HepG2 (cell line): ENCODE data around the gene DDN. TPM values are rescaled to one million over a fixed set of nuclear protein-coding genes. Genes with fewer than 3 reads are reported as not detected.
A peak's percentile ranks its signal among the peaks of the same experiment; 100 is the strongest.

Experiments
- CHD4 ChIP-seq: fragments of 200-600 bp; sonication (generic); IDR thresholded peaks from 2 replicates; pipeline ENCODE4 v1.7.0; 2017; ENCODE audit warnings: mild to moderate bottlenecking, low read length, borderline replicate concordance
- GABPB1 ChIP-seq: IDR thresholded peaks from 2 replicates; pipeline ENCODE4 v1.6.1; 2016; ENCODE audit warnings: mild to moderate bottlenecking, missing genetic modification reagents, moderate library complexity, missing compliant biosample characterization
- GLI4 ChIP-seq: sonication (generic); formaldehyde crosslinking; IDR thresholded peaks from 2 replicates; pipeline ENCODE4 v1.5.1; 2020; ENCODE audit warnings: missing genetic modification reagents, mild to moderate bottlenecking, moderate library complexity, borderline replicate concordance
- KLF15 ChIP-seq: sonication (generic); formaldehyde crosslinking; IDR thresholded peaks from 2 replicates; pipeline ENCODE4 v1.8.1; 2023; ENCODE audit warnings: borderline replicate concordance, mild to moderate bottlenecking, inconsistent platforms, missing genetic modification reagents, mixed read lengths
- MIXL1 ChIP-seq: IDR thresholded peaks from 2 replicates; pipeline ENCODE4 v1.6.1; 2016
- NAIF1 ChIP-seq: sonication (generic); formaldehyde crosslinking; IDR thresholded peaks from 2 replicates; pipeline ENCODE4 v1.5.0; 2020; ENCODE audit warnings: mild to moderate bottlenecking, missing genetic modification reagents, borderline replicate concordance
- PAWR ChIP-seq: sonication (generic); formaldehyde crosslinking; IDR thresholded peaks from 2 replicates; pipeline ENCODE4 v1.4.0; 2020; ENCODE audit warnings: missing genetic modification reagents, mild to moderate bottlenecking, borderline replicate concordance
- REST ChIP-seq, 2 experiments: IDR thresholded peaks; 2 replicates each; pipeline ENCODE4 v1.6.1; 2011 to 2012; ENCODE audit warnings: low read length in 2 of 2, borderline replicate concordance in 1 of 2, low read depth in 1 of 2, mild to moderate bottlenecking in 1 of 2, moderate library complexity in 1 of 2
- SIX1 ChIP-seq: sonication (generic); formaldehyde crosslinking; IDR thresholded peaks from 2 replicates; pipeline ENCODE4 v1.4.0; 2020; ENCODE audit warnings: missing genetic modification reagents, borderline replicate concordance
- SOX6 ChIP-seq, 2 experiments: fragments of 450-650 bp in 1 of 2; sonication (generic) in 1 of 2; formaldehyde crosslinking in 1 of 2; IDR thresholded peaks; 2 replicates each; pipeline versions ENCODE4 v1.4.0 to v1.6.1; 2017 to 2020; ENCODE audit warnings: antibody characterized with exemption in 1 of 2, mild to moderate bottlenecking in 1 of 2, missing genetic modification reagents in 1 of 2
- STAT6 ChIP-seq: sonication (generic); formaldehyde crosslinking; IDR thresholded peaks from 2 replicates; pipeline ENCODE4 v1.4.0; 2020; ENCODE audit warnings: missing genetic modification reagents, mild to moderate bottlenecking, borderline replicate concordance
- ZFP36 ChIP-seq: fragments of 150-350 bp; IDR thresholded peaks from 2 replicates; pipeline ENCODE4 v1.6.1; 2018; ENCODE audit warnings: borderline replicate concordance, low read length, low read depth; ENCODE audit not compliant: partially characterized antibody
- ZKSCAN1 ChIP-seq: fragments of 150-350 bp; IDR thresholded peaks from 2 replicates; pipeline ENCODE4 v1.6.1; 2014; ENCODE audit warnings: low read length
- ZNF232 ChIP-seq: sonication (generic); formaldehyde crosslinking; IDR thresholded peaks from 2 replicates; pipeline ENCODE4 v1.4.0; 2020; ENCODE audit warnings: missing genetic modification reagents, borderline replicate concordance
- ZNF512 ChIP-seq: sonication (generic); formaldehyde crosslinking; IDR thresholded peaks from 2 replicates; pipeline ENCODE4 v1.4.0; 2020; ENCODE audit warnings: mild to moderate bottlenecking, missing genetic modification reagents
- ZNF549 ChIP-seq: sonication (generic); formaldehyde crosslinking; IDR thresholded peaks from 2 replicates; pipeline ENCODE4 v1.5.0; 2020; ENCODE audit warnings: missing genetic modification reagents
- ZNF800 ChIP-seq: sonication (generic); formaldehyde crosslinking; IDR thresholded peaks from 2 replicates; pipeline ENCODE4 v1.4.0; 2020; ENCODE audit warnings: missing genetic modification reagents
- ZSCAN9 ChIP-seq: IDR thresholded peaks from 2 replicates; pipeline ENCODE4 v1.6.1; 2016; ENCODE audit warnings: borderline replicate concordance
- polyA plus RNA-seq, 8 experiments: library from polyadenylated mRNA; depleted of rRNA in 3 of 8; stranded (reverse) in 7 of 8; unstranded in 1 of 8; fragments of >200 nt; fragmentation: Illumina TruSeq in 4 of 8; extraction: Trizol in 4 of 8; gene quantifications; 2 replicates each; pipeline versions ENCODE4 v1.2.1 to v1.2.3, GENCODE V29; 2011 to 2016; ENCODE audit warnings: low read depth in 4 of 8, missing spikeins in 1 of 8, mixed read lengths in 1 of 8; ENCODE audit not compliant: insufficient read depth in 1 of 8
- total RNA-seq, 5 experiments: library from RNA; depleted of rRNA; stranded (reverse); fragments of >200 nt; fragmentation: Illumina TruSeq; extraction: Trizol; gene quantifications; 2 replicates each; pipeline ENCODE4 v1.2.3, GENCODE V29; 2016; ENCODE audit warnings: low read depth in 1 of 5

The DDN gene
- total and polyA plus RNA-seq, 2 of the 13 experiments (the other 11 are each of a cell fraction or from before 2014, with no cell fraction given) = 0.24 to 0.53 TPM

GRCh38 chr12:48969833-48970701, 29.1 kb downstream of the DDN start (continued):
- TF ChIP-seq ZNF232 (CRISPR knock-in tag) (no peak), PAWR (CRISPR knock-in tag) (no peak), GLI4 (CRISPR knock-in tag) (no peak), SOX6 (IDR thresholded peaks at IDR 0.05) (no peak), SOX6 (CRISPR knock-in tag; IDR thresholded peaks at IDR 0.05) (no peak), MIXL1 (CRISPR knock-in tag) (no peak), ZNF800 (CRISPR knock-in tag) (peak; percentile 79; the same call in 1 of the 2 replicates), ZSCAN9 (no peak), KLF15 (CRISPR knock-in tag) (no peak), CHD4 (no peak), SIX1 (no peak), ZNF549 (CRISPR knock-in tag) (no peak), ZNF512 (CRISPR knock-in tag) (no peak), ZFP36 (no peak), ZKSCAN1 (no peak), NAIF1 (no peak), GABPB1 (CRISPR knock-in tag) (peak; percentile 45; the same call in 1 of the 2 replicates), REST (IDR thresholded peaks at IDR 0.05; ENCODE audit: borderline replicate concordance in 1 of 2, low read depth in 1 of 2, low read length in 2 of 2) (no peak), STAT6 (no peak)
